Testis (tissue), 2 donors: Measurements from ENCODE around the gene LARGE1.

Source experiments
- POLR2A ChIP-seq: fragments of 450-650 bp; IDR thresholded peaks from one replicate; pipeline ENCODE4 v1.6.1; 2017; ENCODE audit warnings: antibody characterized with exemption, mild to moderate bottlenecking, moderate library complexity
- TF ChIP-seq, protein P1 (sequence below), 3 experiments: fragments of 450-650 bp in 2 of 3; fragments of 200-600 bp in 1 of 3; sonication (generic) in 1 of 3; IDR thresholded peaks; one replicate each; pipeline ENCODE4 v1.5.1; 2016 to 2019; ENCODE audit warnings: antibody characterized with exemption in 3 of 3, mild to moderate bottlenecking in 2 of 3, moderate library complexity in 1 of 3

DNA sequence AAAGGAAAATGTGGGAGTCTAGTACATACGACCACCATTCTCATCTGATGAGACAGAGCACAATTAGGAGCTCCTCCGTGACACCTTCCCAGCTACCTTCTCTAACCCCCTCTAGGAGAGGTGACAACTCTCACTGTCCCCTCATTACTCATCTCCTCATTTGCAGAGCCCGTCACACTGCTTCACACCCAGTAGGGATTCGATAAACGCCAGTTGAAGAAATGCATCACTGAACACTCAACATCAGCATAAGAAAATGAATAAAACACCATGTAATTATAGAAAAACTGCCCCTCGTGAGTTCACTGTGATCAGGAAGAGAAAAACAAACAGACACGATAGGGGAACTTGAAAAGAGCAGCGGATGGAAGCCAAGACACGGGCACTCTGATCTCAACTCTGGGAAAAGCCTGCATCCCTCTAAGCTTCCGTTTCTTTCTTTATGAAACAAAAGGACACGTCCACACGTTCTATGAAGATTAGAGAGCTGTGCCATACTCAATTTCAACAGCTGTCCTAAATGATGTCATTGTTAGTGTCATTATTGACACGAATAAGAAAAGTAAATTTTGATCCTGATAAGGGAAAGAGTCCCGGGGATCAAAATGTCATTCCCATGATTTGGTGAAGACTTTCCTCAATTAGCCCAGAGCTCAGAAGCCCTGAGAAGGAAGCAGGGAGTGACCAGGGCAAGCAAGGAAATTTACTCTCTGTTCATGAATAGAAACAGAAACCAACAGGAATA, 356.9 kb downstream of the LARGE1 start:
- TF ChIP-seq, protein P1, sequence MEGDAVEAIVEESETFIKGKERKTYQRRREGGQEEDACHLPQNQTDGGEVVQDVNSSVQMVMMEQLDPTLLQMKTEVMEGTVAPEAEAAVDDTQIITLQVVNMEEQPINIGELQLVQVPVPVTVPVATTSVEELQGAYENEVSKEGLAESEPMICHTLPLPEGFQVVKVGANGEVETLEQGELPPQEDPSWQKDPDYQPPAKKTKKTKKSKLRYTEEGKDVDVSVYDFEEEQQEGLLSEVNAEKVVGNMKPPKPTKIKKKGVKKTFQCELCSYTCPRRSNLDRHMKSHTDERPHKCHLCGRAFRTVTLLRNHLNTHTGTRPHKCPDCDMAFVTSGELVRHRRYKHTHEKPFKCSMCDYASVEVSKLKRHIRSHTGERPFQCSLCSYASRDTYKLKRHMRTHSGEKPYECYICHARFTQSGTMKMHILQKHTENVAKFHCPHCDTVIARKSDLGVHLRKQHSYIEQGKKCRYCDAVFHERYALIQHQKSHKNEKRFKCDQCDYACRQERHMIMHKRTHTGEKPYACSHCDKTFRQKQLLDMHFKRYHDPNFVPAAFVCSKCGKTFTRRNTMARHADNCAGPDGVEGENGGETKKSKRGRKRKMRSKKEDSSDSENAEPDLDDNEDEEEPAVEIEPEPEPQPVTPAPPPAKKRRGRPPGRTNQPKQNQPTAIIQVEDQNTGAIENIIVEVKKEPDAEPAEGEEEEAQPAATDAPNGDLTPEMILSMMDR (IDR thresholded peaks at IDR 0.05) = no peak
- TF ChIP-seq POLR2A = no peak
